Vagina (tissue), 2 donors: ENCODE data around the gene TM7SF3. TPM values are rescaled to one million over a fixed set of nuclear protein-coding genes. Genes with fewer than 3 reads are reported as not detected.

ENCODE experiments used
- DNase-seq, 2 donors: peaks; one replicate each; pipeline ENCODE4 v3.0.0-alpha.2; 2017; ENCODE audit errors: extremely low spot score in 2 of 2
- H3K27ac ChIP-seq: fragments of 200-600 bp; sonication (generic); one replicate; pipeline ENCODE4 v1.5.1; 2019
- H3K27me3 ChIP-seq: fragments of 200-600 bp; sonication (generic); one replicate; pipeline ENCODE4 v1.5.1; 2019
- H3K36me3 ChIP-seq, 2 donors: fragments of 200-600 bp; sonication (generic); one replicate each; pipeline ENCODE4 v1.5.1; 2017 to 2019
- H3K4me1 ChIP-seq: fragments of 200-600 bp; sonication (generic); one replicate; pipeline ENCODE4 v1.5.1; 2019
- H3K4me3 ChIP-seq, 2 donors: fragments of 200-600 bp; sonication (generic); 1 replicate in 1 of 2; 2 replicates in 1 of 2; pipeline ENCODE4 v1.5.1; 2016 to 2019
- H3K9me3 ChIP-seq: fragments of 200-600 bp; sonication (generic); one replicate; pipeline ENCODE4 v1.5.1; 2019
- CTCF ChIP-seq, 3 experiments: fragments of 450-650 bp in 2 of 3; fragments of 200-600 bp in 1 of 3; sonication (generic) in 1 of 3; IDR thresholded peaks; one replicate each; pipeline ENCODE4 v1.5.1; 2017 to 2019; ENCODE audit warnings: antibody characterized with exemption in 3 of 3, mild to moderate bottlenecking in 2 of 3, moderate library complexity in 2 of 3
- POLR2A ChIP-seq, 2 donors: fragments of 450-650 bp; IDR thresholded peaks; one replicate each; pipeline ENCODE4 v1.6.1; 2017; ENCODE audit warnings: antibody characterized with exemption in 2 of 2, mild to moderate bottlenecking in 2 of 2, moderate library complexity in 2 of 2
- POLR2AphosphoS5 ChIP-seq, 2 donors: sonication (generic); formaldehyde crosslinking; IDR thresholded peaks; one replicate each; pipeline ENCODE4 v1.9.0; 2017; ENCODE audit warnings: antibody characterized with exemption in 2 of 2, mild to moderate bottlenecking in 2 of 2, low read depth in 1 of 2; ENCODE audit not compliant: insufficient read depth in 1 of 2
- intact Hi-C: fragments of 100-400 bp; cut with DNase I; formaldehyde crosslinking; loops from one replicate; pipeline ENCODE4 v1.15.1; 2023
- total RNA-seq: library from RNA; depleted of rRNA; stranded (reverse); fragments of >200 nt; gene quantifications from one replicate; pipeline ENCODE4 v1.2.3, GENCODE V29; 2016

Gene TM7SF3
- total RNA-seq, 1 donor from 2014 or later, result 65.3 TPM

GRCh38 chr12:26935636-26936378 is 78.4 kb downstream of the TM7SF3 start:
- no peak for DNase-seq
- Histone ChIP-seq H3K4me3 (no peak overlapping the region), H3K9me3 (no peaks in the 10 kb centered on the region), H3K27ac (no peak overlapping the region), H3K4me1 (peaks cover 40% of the 10 kb centered on the region), H3K36me3 (no peaks in the 10 kb centered on the region), H3K27me3 (no peaks in the 10 kb centered on the region)
- TF ChIP-seq POLR2A (IDR thresholded peaks at IDR 0.05), result no peak
- TF ChIP-seq POLR2AphosphoS5 (IDR thresholded peaks at IDR 0.05; ENCODE audit: insufficient read depth in 1 of 2, low read depth in 1 of 2), result no peak
- TF ChIP-seq CTCF (IDR thresholded peaks at IDR 0.05), result no peak
- intact Hi-C loops, result no loop called here

GRCh38 chr12:26929590-26929989 is 84.6 kb downstream of the TM7SF3 start:
- no peaks in the 10 kb centered on the region for H3K9me3 ChIP-seq
- no peak for DNase-seq
- TF ChIP-seq POLR2A (IDR thresholded peaks at IDR 0.05), result no peak
- H3K27me3 ChIP-seq, result no peaks in the 10 kb centered on the region
- intact Hi-C loops, result no loop called here
- H3K36me3 ChIP-seq, result peaks cover 0 to 25% of the 10 kb centered on the region in 2 donors
- no peak overlapping the region for H3K4me3 ChIP-seq
- H3K27ac ChIP-seq, result no peak overlapping the region
- H3K4me1 ChIP-seq, result no peaks in the 10 kb centered on the region

- TF ChIP-seq POLR2A (IDR thresholded peaks at IDR 0.05), result no peak
- TF ChIP-seq POLR2AphosphoS5 (IDR thresholded peaks at IDR 0.05; ENCODE audit: insufficient read depth in 1 of 2, low read depth in 1 of 2), result no peak
- no peak for TF ChIP-seq CTCF (IDR thresholded peaks at IDR 0.05)
- Histone ChIP-seq H3K4me3 (no peak overlapping the region), H3K27me3 (no peaks in the 10 kb centered on the region), H3K27ac (no peak overlapping the region), H3K36me3 (peaks cover 0 to 34% of the 10 kb centered on the region in 2 donors), H3K9me3 (no peaks in the 10 kb centered on the region), H3K4me1 (no peaks in the 10 kb centered on the region)
- intact Hi-C loops, result no loop called here
- no peak for DNase-seq
Observed at GRCh38 chr12:26928661-26929060, 85.5 kb downstream of the TM7SF3 start.

Other genes starting within 250 kb of the TM7SF3 start
- 48.1 TPM for gene ITPR2, start 181.2 kb downstream of the TM7SF3 start, total RNA-seq
- gene INTS13, start 76.4 kb downstream of the TM7SF3 start, total RNA-seq, result 26.0 TPM
- gene FGFR1OP2, start 75.9 kb downstream of the TM7SF3 start, total RNA-seq, result 75.4 TPM
- gene MED21, start 8.2 kb upstream of the TM7SF3 start, total RNA-seq, result 46.4 TPM
- gene C12orf71, start 68.2 kb upstream of the TM7SF3 start, total RNA-seq, result not detected
- gene STK38L, start 229.9 kb upstream of the TM7SF3 start, total RNA-seq, result 52.8 TPM